HPDE6-E6E7 (cell line): ENCODE data around the gene NCAPD2.
A peak's percentile ranks its signal among the peaks of the same experiment; 100 is the strongest.

Experiments
- DNase-seq: peaks from one replicate; pipeline ENCODE4 v3.0.0; 2011; ENCODE audit warnings: missing footprints; ENCODE audit errors: extremely low spot score

NCAPD2 gene, protein sequence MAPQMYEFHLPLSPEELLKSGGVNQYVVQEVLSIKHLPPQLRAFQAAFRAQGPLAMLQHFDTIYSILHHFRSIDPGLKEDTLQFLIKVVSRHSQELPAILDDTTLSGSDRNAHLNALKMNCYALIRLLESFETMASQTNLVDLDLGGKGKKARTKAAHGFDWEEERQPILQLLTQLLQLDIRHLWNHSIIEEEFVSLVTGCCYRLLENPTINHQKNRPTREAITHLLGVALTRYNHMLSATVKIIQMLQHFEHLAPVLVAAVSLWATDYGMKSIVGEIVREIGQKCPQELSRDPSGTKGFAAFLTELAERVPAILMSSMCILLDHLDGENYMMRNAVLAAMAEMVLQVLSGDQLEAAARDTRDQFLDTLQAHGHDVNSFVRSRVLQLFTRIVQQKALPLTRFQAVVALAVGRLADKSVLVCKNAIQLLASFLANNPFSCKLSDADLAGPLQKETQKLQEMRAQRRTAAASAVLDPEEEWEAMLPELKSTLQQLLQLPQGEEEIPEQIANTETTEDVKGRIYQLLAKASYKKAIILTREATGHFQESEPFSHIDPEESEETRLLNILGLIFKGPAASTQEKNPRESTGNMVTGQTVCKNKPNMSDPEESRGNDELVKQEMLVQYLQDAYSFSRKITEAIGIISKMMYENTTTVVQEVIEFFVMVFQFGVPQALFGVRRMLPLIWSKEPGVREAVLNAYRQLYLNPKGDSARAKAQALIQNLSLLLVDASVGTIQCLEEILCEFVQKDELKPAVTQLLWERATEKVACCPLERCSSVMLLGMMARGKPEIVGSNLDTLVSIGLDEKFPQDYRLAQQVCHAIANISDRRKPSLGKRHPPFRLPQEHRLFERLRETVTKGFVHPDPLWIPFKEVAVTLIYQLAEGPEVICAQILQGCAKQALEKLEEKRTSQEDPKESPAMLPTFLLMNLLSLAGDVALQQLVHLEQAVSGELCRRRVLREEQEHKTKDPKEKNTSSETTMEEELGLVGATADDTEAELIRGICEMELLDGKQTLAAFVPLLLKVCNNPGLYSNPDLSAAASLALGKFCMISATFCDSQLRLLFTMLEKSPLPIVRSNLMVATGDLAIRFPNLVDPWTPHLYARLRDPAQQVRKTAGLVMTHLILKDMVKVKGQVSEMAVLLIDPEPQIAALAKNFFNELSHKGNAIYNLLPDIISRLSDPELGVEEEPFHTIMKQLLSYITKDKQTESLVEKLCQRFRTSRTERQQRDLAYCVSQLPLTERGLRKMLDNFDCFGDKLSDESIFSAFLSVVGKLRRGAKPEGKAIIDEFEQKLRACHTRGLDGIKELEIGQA (N-terminal part only)

GRCh38 chr12:6493497-6494257 lies at the start of gene NCAPD2:
Gene NCAPD2, plus strand, starts transcription at chr12:6494102. Its CDS starts 997 bp downstream, at chr12:6495099.
- DNase-seq, result peak; percentile 92

GRCh38 chr12:6444704-6445688 lies 48.9 kb upstream of the NCAPD2 start, which contains the start of gene CD27:
Gene CD27, plus strand, starts transcription at chr12:6444955. Its CDS starts 141 bp downstream, at chr12:6445096.
- DNase-seq, result no peak

DNA sequence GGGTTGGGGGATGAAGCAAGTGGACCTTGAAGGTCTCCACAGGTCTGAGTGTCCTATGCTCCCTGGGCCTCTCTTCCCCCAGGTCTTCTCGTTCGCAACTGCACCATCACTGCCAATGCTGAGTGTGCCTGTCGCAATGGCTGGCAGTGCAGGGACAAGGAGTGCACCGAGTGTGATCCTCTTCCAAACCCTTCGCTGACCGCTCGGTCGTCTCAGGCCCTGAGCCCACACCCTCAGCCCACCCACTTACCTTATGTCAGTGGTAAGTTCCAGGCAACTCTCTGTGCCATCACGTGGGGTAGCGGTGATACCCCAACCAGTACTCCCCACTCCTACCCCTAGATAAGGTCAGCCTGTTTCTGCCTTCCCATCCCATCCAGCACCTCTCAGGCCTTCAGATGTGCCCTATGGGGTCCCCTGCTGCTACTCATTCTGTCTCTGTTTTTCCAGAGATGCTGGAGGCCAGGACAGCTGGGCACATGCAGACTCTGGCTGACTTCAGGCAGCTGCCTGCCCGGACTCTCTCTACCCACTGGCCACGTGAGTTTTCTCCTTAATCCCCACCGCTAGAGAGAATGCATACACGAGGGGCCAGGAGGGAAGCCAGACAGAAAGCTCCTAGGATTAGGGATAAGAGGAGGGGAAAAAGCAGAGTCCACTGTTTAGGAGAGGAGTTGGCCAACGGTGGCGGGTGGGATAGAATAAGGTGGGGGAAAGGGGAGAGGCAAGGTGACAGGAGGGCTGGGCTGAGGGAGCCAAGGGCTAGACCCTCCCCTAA lies 43.6 kb upstream of the NCAPD2 start:
- DNase-seq, result no peak

DNA sequence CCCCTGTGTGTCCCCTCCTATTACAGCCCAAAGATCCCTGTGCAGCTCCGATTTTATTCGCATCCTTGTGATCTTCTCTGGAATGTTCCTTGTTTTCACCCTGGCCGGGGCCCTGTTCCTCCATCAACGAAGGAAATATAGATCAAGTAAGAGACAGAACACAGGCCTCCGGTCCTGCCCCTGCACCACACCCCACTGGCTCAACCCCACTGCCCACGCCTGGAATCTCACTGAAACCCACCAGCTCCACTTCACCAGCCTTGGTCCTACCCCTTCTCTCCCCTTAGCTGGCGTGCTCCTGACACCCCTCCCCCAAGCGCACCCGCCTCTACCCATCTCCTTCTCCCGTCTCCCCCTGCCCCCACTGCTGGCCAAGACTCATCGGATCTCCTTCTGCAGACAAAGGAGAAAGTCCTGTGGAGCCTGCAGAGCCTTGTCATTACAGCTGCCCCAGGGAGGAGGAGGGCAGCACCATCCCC lies 43.0 kb upstream of the NCAPD2 start:
- DNase-seq, result no peak

DNA sequence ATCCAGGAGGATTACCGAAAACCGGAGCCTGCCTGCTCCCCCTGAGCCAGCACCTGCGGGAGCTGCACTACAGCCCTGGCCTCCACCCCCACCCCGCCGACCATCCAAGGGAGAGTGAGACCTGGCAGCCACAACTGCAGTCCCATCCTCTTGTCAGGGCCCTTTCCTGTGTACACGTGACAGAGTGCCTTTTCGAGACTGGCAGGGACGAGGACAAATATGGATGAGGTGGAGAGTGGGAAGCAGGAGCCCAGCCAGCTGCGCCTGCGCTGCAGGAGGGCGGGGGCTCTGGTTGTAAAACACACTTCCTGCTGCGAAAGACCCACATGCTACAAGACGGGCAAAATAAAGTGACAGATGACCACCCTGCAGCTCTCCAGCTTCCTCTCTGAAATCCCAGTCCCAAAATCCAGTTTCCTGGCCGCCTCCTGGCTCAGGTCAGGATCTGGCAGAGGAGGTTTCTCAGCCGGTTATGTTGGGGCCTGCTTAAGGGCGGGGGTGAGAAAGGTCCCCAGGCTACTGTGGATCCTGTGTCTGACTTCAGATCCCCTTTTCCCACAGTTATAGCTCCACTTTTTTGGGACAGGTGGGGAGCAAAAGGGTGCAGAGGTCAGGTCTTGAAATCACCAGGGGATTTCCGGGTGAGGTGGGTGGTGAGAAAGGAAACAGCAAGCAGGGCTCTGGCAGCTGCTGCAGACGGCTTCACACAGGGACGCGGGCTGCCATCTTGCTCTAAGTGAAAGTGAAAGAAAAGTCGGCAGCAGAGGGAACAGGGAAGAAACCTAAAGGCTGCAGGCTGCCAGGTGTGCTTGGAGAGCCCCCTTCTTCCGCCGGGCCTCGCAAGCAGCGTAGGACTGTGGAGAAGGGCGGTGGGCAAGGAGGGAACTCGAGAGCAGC lies 42.3 kb upstream of the NCAPD2 start, which contains the start of gene TAPBPL:
TSS of gene TAPBPL (plus strand) at position 695 of the 897 bp plus-strand sequence. CDS start 207 bp downstream, outside the sequence.
- peak; percentile 87 for DNase-seq

GRCh38 chr12:6452245-6452943 lies 41.5 kb upstream of the NCAPD2 start:
- peak; percentile 20 for DNase-seq

DNA sequence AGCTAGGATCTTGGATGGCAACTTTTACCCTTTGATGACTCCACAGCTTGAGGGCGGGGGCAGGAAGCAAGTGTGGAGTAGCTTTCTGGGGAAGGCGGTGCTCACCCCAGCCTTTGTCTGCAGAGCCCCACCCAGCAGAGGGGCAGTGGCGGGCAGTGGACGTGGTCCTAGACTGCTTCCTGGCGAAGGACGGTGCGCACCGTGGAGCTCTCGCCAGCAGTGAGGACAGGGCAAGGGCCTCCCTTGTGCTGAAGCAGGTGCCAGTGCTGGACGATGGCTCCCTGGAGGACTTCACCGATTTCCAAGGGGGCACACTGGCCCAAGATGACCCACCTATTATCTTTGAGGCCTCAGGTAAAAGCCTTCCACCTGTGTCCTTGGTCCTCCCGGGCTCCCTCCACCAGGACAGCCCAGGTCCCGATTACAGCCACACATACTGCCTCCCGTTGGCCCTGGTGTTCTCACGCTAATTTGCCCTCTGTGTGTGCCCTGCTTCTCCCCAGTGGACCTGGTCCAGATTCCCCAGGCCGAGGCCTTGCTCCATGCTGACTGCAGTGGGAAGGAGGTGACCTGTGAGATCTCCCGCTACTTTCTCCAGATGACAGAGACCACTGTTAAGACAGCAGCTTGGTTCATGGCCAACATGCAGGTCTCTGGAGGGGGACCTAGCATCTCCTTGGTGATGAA lies 40.8 kb upstream of the NCAPD2 start:
- DNase-seq, result no peak

DNA sequence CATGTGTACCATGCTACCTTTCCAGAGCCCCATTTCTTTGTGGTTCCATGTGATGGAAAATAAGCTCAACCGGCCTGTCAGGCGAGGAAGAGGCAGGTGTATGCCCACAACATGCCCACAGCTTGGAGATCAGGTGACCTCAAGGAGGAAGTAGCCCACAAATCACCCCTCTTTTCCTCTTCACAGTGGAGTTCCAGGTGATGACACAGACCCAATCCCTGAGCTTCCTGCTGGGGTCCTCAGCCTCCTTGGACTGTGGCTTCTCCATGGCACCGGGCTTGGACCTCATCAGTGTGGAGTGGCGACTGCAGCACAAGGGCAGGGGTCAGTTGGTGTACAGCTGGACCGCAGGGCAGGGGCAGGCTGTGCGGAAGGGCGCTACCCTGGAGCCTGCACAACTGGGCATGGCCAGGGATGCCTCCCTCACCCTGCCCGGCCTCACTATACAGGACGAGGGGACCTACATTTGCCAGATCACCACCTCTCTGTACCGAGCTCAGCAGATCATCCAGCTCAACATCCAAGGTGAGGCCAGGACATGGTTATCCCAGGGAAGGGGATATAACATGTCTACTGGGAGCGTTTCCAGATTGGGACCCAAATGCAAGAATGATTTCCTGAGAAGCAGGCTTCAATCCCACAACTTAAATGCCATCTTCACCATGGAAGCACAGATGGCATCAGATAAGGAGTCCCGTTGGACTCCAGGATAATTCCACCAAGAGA lies 36.5 kb upstream of the NCAPD2 start:
- DNase-seq, result no peak

DNA sequence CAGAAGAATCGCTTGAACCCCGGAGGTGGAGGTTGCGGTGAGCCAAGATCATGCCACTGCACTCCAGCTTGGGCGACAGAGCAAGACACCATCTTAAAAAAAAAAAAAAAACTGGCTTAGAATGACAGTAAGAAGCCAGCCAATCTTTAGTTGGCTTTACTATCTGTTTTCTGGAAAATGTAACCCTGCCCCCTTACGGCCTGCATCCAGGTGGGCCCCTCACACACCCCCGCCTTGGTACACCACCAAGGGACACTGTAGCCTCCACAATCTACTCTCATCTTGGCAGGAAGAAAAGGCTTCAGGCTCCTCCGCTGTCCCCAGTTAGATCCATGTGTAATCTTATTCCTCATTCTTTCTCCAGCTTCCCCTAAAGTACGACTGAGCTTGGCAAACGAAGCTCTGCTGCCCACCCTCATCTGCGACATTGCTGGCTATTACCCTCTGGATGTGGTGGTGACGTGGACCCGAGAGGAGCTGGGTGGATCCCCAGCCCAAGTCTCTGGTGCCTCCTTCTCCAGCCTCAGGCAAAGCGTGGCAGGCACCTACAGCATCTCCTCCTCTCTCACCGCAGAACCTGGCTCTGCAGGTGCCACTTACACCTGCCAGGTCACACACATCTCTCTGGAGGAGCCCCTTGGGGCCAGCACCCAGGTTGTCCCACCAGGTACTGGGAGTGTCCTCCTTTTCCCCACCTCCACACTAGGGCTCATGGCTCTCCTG lies 35.5 kb upstream of the NCAPD2 start:
- no peak for DNase-seq

DNA sequence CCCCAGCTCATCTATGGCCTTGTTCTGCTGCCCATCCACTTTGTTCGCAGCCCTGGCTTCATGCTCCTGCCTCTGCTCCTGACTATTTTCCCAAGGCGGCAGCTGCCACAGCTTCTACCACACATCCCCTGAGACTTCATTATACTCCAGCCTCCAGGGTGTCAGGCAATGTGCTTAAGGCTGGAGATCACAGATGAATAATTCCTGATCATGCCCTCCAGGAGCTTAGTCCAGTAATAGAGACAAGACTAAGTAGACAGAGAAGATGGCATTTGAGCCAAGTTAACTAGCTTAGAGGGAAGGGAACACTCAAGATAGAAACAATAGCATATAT lies 34.9 kb upstream of the NCAPD2 start:
- DNase-seq, result no peak

GRCh38 chr12:6460751-6461371 lies 33.0 kb upstream of the NCAPD2 start:
- no peak for DNase-seq

- no peak for DNase-seq
Observed at GRCh38 chr12:6461401-6462233, 32.3 kb upstream of the NCAPD2 start.

- DNase-seq, result no peak
Observed at GRCh38 chr12:6462234-6462995, 31.5 kb upstream of the NCAPD2 start.
